HG03196 (cell line): Measurements from ENCODE around the gene EPHA4.
"Not testable (repeated sequence)": the region's sequence is repeated elsewhere in the genome, so short reads cannot be mapped to it uniquely, and the experiment has no call there.

Source experiments
- ATAC-seq: cut with Tn5 transposase; IDR thresholded peaks from one replicate; pipeline ENCODE4 v1.9.1; 2021; ENCODE audit not compliant: unreplicated experiment

The EPHA4 gene

GRCh38 chr2:221511325-221511724 is 60.8 kb downstream of the EPHA4 start:
- not testable (repeated sequence) for ATAC-seq

- ATAC-seq: no peak
Measured at GRCh38 chr2:221506469-221506868, 65.6 kb downstream of the EPHA4 start.

- ATAC-seq: no peak
Measured at GRCh38 chr2:221505605-221506004, 66.5 kb downstream of the EPHA4 start.

- ATAC-seq: no peak
Measured at GRCh38 chr2:221504905-221505304, 67.2 kb downstream of the EPHA4 start.

GRCh38 chr2:221503965-221504364 is 68.1 kb downstream of the EPHA4 start:
- ATAC-seq: no peak

GRCh38 chr2:221502270-221503010 is 69.7 kb downstream of the EPHA4 start:
- no peak for ATAC-seq

GRCh38 chr2:221501883-221502269 is 70.2 kb downstream of the EPHA4 start:
- ATAC-seq: no peak

GRCh38 chr2:221501210-221501882 is 70.8 kb downstream of the EPHA4 start:
- no peak for ATAC-seq

GRCh38 chr2:221500501-221501209 is 71.4 kb downstream of the EPHA4 start:
- ATAC-seq: no peak

GRCh38 chr2:221495731-221496130 is 76.4 kb downstream of the EPHA4 start:
- ATAC-seq: no peak

- no peak for ATAC-seq
Measured at GRCh38 chr2:221494556-221494955, 77.5 kb downstream of the EPHA4 start.

GRCh38 chr2:221493391-221493790 is 78.7 kb downstream of the EPHA4 start:
- ATAC-seq: no peak

GRCh38 chr2:221492636-221493035 is 79.5 kb downstream of the EPHA4 start:
- no peak for ATAC-seq

GRCh38 chr2:221490506-221491060 is 81.5 kb downstream of the EPHA4 start:
- no peak for ATAC-seq

- ATAC-seq: no peak
Measured at GRCh38 chr2:221488136-221488807, 83.8 kb downstream of the EPHA4 start.

- no peak for ATAC-seq
Measured at GRCh38 chr2:221486106-221486505, 86.0 kb downstream of the EPHA4 start.

- ATAC-seq: no peak
Measured at GRCh38 chr2:221485503-221485870, 86.6 kb downstream of the EPHA4 start.

- ATAC-seq: no peak
Measured at GRCh38 chr2:221484761-221485502, 87.2 kb downstream of the EPHA4 start.

GRCh38 chr2:221482666-221483455 is 89.2 kb downstream of the EPHA4 start:
- ATAC-seq: no peak

- no peak for ATAC-seq
Measured at GRCh38 chr2:221480821-221481220, 91.3 kb downstream of the EPHA4 start.
